A549 (cell line): ENCODE results near the gene KCNA2.

ENCODE experiments used
- CTCF ChIP-seq: fragments of >200 bp; sonication (Bioruptor Twin); formaldehyde crosslinking; IDR thresholded peaks from 3 replicates; pipeline ENCODE4 v1.5.1; 2016
- EP300 ChIP-seq, 2 experiments: fragments of >200 bp; sonication (Bioruptor Twin); formaldehyde crosslinking; IDR thresholded peaks; 2 replicates in 1 of 2; 3 replicates in 1 of 2; pipeline ENCODE4 v1.6.1; 2016 to 2017
- ESRRA ChIP-seq: fragments of 150-350 bp; IDR thresholded peaks from 2 replicates; pipeline ENCODE4 v1.6.1; 2014; ENCODE audit warnings: mild to moderate bottlenecking, low read length, borderline replicate concordance
- HOXB13 ChIP-seq: fragments of 250-450 bp; sonication (Bioruptor Pico); IDR thresholded peaks from 2 replicates; pipeline ENCODE4 v1.5.0; 2020; ENCODE audit warnings: low read depth, mild to moderate bottlenecking, moderate library complexity
- KDM1A ChIP-seq: fragments of 200-600 bp; sonication (generic); IDR thresholded peaks from 2 replicates; pipeline ENCODE4 v1.6.1; 2016; ENCODE audit warnings: low read depth, mild to moderate bottlenecking
- MAX ChIP-seq: IDR thresholded peaks from 2 replicates; pipeline ENCODE4 v1.6.1; 2012
- MYC ChIP-seq: IDR thresholded peaks from 2 replicates; pipeline ENCODE4 v1.6.1; 2012; ENCODE audit warnings: mild to moderate bottlenecking, inconsistent platforms, low read length, improper control_type of control experiment, borderline replicate concordance
- PBX3 ChIP-seq: IDR thresholded peaks from 2 replicates; pipeline ENCODE4 v1.6.1; 2012
- POLR2A ChIP-seq: IDR thresholded peaks from 2 replicates; pipeline ENCODE4 v1.6.1; 2012; ENCODE audit warnings: mild to moderate bottlenecking, low read length
- POLR2AphosphoS2 ChIP-seq: conservative IDR thresholded peaks from 2 replicates; pipeline ENCODE4 v1.6.1; 2012; ENCODE audit warnings: low read length, improper control_type of control experiment, inconsistent platforms
- REST ChIP-seq: fragments of 200-600 bp; sonication (generic); IDR thresholded peaks from 2 replicates; pipeline ENCODE4 v1.6.1; 2016; ENCODE audit warnings: antibody characterized with exemption, mild to moderate bottlenecking, moderate library complexity
- SMC3 ChIP-seq: fragments of >200 bp; sonication (Bioruptor Twin); formaldehyde crosslinking; IDR thresholded peaks from 3 replicates; pipeline ENCODE4 v1.6.1; 2018; ENCODE audit warnings: inconsistent platforms
- ZSCAN20 ChIP-seq: fragments of 250-450 bp; sonication (Bioruptor Pico); IDR thresholded peaks from 2 replicates; pipeline ENCODE4 v1.8.0; 2022; ENCODE audit warnings: mild to moderate bottlenecking, moderate library complexity

GRCh38 chr1:110602466-110602865 lies 3.7 kb downstream of the KCNA2 start:
- no peak for TF ChIP-seq POLR2A
- TF ChIP-seq ZSCAN20 (CRISPR knock-in tag), result no peak
- no peak for TF ChIP-seq POLR2AphosphoS2
- no peak for TF ChIP-seq EP300 (IDR thresholded peaks at IDR 0.05)
- TF ChIP-seq REST, result no peak
- TF ChIP-seq MAX, result no peak
- TF ChIP-seq CTCF, result no peak
- no peak for TF ChIP-seq MYC
- no peak for TF ChIP-seq KDM1A
- TF ChIP-seq HOXB13 (CRISPR knock-in tag), result no peak
- no peak for TF ChIP-seq PBX3
- no peak for TF ChIP-seq ESRRA
- TF ChIP-seq SMC3, result no peak
